ENCODE measurements around the gene FAM107B. TPM values are rescaled to one million over a fixed set of nuclear protein-coding genes. Genes with fewer than 3 reads are reported as not detected.
A peak's percentile ranks its signal among the peaks of the same experiment; 100 is the strongest.

The FAM107B gene
- total RNA-seq, 1 donor from 2014 or later, result 82.2 TPM

DNA sequence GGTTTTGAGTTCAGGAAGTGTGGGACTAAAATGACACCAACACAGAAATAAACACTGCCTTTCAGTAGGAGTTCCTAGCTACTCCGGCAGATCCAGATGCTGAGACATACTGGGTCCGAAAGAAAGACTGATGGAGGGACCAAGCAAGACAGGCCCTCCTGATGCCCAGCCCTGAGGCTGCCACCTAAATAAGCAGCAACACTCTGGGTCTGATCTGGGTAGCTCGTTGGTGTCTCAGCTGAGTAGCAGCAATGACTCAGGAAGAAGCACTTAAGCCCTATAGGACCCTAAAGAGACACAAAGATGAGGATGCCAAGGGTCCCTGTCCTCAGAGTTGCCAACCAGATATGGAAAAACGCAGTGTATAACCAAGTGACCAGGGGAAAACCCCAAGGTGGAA is 190.7 kb downstream of the FAM107B start:
- H3K27ac Mint-ChIP-seq, result peak overlapping the region; percentile 82
- TF ChIP-seq, protein P1, sequence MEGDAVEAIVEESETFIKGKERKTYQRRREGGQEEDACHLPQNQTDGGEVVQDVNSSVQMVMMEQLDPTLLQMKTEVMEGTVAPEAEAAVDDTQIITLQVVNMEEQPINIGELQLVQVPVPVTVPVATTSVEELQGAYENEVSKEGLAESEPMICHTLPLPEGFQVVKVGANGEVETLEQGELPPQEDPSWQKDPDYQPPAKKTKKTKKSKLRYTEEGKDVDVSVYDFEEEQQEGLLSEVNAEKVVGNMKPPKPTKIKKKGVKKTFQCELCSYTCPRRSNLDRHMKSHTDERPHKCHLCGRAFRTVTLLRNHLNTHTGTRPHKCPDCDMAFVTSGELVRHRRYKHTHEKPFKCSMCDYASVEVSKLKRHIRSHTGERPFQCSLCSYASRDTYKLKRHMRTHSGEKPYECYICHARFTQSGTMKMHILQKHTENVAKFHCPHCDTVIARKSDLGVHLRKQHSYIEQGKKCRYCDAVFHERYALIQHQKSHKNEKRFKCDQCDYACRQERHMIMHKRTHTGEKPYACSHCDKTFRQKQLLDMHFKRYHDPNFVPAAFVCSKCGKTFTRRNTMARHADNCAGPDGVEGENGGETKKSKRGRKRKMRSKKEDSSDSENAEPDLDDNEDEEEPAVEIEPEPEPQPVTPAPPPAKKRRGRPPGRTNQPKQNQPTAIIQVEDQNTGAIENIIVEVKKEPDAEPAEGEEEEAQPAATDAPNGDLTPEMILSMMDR (IDR thresholded peaks at IDR 0.05; ENCODE audit: unreplicated experiment), result no peak
- H3K4me1 Mint-ChIP-seq (ENCODE audit: low read depth), result peaks cover 56% of the 10 kb centered on the region
- H3K36me3 Mint-ChIP-seq (ENCODE audit: insufficient read depth), result peaks cover 14% of the 10 kb centered on the region
- H3K4me3 Mint-ChIP-seq (ENCODE audit: low read depth), result no peak overlapping the region
- H3K9me3 Mint-ChIP-seq (ENCODE audit: low read depth), result no peaks in the 10 kb centered on the region
- H3K27me3 Mint-ChIP-seq, result no peaks in the 10 kb centered on the region
- no peak for DNase-seq (ENCODE audit: low spot score, unreplicated experiment)

DNA sequence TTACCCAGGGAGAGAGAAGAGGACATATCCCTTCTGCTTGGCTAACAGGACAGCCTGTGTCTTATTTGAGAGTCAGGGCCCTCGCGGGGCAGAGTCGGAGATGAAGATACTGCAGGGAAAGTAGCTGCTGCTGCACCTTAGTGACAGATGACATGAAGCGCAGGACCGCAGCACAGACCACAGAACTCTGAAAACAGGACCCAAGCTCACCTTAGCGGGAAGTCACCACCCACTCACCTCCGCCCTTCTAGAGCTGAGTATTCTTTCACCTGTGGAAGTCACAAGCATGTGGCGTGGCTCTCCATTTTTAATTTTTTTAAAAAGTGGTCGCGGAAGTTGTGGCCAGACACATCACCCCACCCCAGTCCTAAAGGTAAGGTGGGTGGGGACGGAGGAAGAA is 191.4 kb downstream of the FAM107B start:
- TF ChIP-seq, protein P1 (IDR thresholded peaks at IDR 0.05; ENCODE audit: unreplicated experiment), result no peak
- H3K36me3 Mint-ChIP-seq (ENCODE audit: insufficient read depth), result peaks cover 16% of the 10 kb centered on the region
- no peaks in the 10 kb centered on the region for H3K27me3 Mint-ChIP-seq
- H3K27ac Mint-ChIP-seq, result peak overlapping the region; percentile 82
- no peak overlapping the region for H3K4me3 Mint-ChIP-seq (ENCODE audit: low read depth)
- no peak for DNase-seq (ENCODE audit: low spot score, unreplicated experiment)
- peaks cover 58% of the 10 kb centered on the region for H3K4me1 Mint-ChIP-seq (ENCODE audit: low read depth)
- no peaks in the 10 kb centered on the region for H3K9me3 Mint-ChIP-seq (ENCODE audit: low read depth)

DNA sequence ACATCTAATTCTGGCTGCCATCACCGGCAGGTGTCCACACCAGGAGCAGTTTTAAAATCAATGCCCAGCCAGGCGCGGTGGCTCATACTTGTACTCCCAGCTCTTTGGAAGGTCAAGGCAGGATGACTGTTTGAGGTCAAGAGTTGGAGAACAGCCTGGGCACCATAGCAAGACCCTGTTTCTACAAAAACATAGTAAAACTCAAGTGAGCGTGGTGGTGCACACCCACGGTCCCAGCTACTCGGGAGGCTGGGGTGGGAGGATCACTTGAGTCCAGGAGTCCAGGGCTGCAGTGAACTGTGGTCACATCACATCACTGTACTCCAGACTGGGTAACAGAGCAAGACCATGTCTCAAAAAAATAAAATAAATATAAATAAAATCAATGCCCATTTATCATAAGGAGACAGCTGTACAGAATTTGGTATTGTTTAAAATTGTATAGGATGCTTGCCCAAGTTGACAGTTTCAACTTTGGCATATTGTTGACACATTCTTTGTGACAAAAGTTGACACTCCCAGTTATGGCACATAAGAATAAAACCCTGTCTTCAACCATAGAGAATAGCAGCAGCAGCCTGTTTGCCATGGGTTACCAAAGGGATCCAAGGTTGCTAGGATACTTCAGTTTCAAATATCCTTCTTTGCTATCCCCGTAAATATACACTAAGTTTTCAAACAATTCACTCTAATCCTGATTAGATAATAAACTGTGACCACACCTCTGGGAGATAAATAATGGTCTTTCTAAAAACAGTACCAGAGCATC is 193.0 kb downstream of the FAM107B start:
- peaks cover 60% of the 10 kb centered on the region for H3K4me1 Mint-ChIP-seq (ENCODE audit: low read depth)

DNA sequence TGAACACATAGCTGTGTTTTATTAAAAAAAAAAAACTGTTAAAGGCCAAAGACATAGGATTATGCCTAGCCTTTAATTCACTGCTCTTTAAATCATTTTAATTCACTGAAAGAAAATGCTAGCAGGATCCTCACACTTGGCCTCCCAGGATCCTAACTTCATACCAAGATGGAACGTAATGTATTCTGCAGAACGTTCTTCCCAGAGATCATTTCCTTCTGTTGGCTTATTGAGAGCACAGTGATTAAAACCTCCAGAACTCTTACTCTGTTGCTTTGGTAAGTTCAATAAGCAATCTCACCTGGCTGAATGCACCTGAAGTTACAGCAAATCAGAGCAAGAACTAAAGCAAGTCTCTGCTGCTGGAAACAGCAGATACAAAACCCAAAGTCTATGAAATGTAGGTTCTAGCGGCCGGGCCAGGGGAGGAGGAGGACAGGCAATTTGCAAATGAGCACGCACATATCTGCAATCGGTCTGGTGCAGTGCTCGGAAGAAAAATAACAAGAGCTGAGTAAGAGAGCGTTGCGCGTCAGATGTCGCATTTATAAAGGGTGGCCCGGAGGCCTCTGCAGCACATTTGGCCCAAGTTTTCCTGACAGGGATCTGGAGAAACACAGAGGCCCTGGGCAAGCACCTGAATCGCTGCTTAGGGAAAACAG is 193.9 kb downstream of the FAM107B start:
- Mint-ChIP-seq H3K9me3 (ENCODE audit: low read depth) (peaks cover 2% of the 10 kb centered on the region), H3K36me3 (ENCODE audit: insufficient read depth) (peaks cover 17% of the 10 kb centered on the region), H3K27me3 (no peaks in the 10 kb centered on the region), H3K4me1 (ENCODE audit: low read depth) (peaks cover 54% of the 10 kb centered on the region), H3K4me3 (ENCODE audit: low read depth) (no peak overlapping the region), H3K27ac (peak overlapping the region; percentile 82)
- no peak for DNase-seq (ENCODE audit: low spot score, unreplicated experiment)
- TF ChIP-seq, protein P1 (IDR thresholded peaks at IDR 0.05; ENCODE audit: unreplicated experiment), result no peak

More for the DNA sequence above, 193.0 kb downstream of the FAM107B start:
- Mint-ChIP-seq H3K27ac (peak overlapping the region; percentile 90), H3K27me3 (no peaks in the 10 kb centered on the region), H3K4me3 (ENCODE audit: low read depth) (no peak overlapping the region), H3K9me3 (ENCODE audit: low read depth) (no peaks in the 10 kb centered on the region), H3K36me3 (ENCODE audit: insufficient read depth) (peaks cover 14% of the 10 kb centered on the region)
- TF ChIP-seq, protein P1 (IDR thresholded peaks at IDR 0.05; ENCODE audit: unreplicated experiment), result no peak
- no peak for DNase-seq (ENCODE audit: low spot score, unreplicated experiment)

DNA sequence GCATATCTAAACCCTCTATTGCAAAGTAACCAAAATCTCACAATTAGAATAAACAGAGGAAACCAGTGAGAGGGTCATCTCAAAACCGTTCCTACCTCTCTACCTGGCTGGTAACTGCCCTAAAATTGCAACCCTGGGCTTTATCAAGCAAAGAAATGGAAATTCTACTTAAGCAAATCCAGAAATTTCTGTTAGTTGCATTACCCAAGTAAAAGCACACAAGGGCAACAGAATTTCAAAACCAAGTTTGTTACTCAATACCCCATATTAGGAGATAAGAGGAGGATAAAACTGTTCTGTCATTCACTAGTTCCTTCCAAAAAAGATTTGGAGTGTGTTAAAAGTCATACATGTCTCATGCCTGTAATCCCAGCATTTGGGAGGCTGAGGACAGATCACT is 195.3 kb downstream of the FAM107B start:
- Mint-ChIP-seq H3K27ac (peak overlapping the region; percentile 99), H3K36me3 (ENCODE audit: insufficient read depth) (peaks cover 21% of the 10 kb centered on the region), H3K4me3 (ENCODE audit: low read depth) (no peak overlapping the region), H3K27me3 (no peaks in the 10 kb centered on the region), H3K4me1 (ENCODE audit: low read depth) (peaks cover 51% of the 10 kb centered on the region), H3K9me3 (ENCODE audit: low read depth) (peaks cover 3% of the 10 kb centered on the region)
- no peak for DNase-seq (ENCODE audit: low spot score, unreplicated experiment)
- TF ChIP-seq, protein P1 (IDR thresholded peaks at IDR 0.05; ENCODE audit: unreplicated experiment), result no peak
